Esophagus muscularis mucosa (tissue), 4 donors: ENCODE data around the gene DEFB131B. TPM values are rescaled to one million over a fixed set of nuclear protein-coding genes. Genes with fewer than 3 reads are reported as not detected.

Experiments used
- DNase-seq: peaks from one replicate; pipeline ENCODE4 v3.0.0-alpha.2; 2017; ENCODE audit errors: extremely low spot score
- H3K27ac ChIP-seq, 4 donors: fragments of 200-600 bp; sonication (generic); replicated peaks in 1 of 4; 1 replicate in 3 of 4; 2 replicates in 1 of 4; pipeline ENCODE4 v1.5.1; 2016 to 2019; ENCODE audit warnings: mild to moderate bottlenecking in 1 of 4
- H3K27me3 ChIP-seq, 4 donors: fragments of 200-600 bp; sonication (generic); one replicate each; pipeline versions ENCODE4 v1.5.1 to v1.6.0; 2016 to 2019
- H3K36me3 ChIP-seq, 4 donors: fragments of 200-600 bp; sonication (generic); one replicate each; pipeline ENCODE4 v1.5.1; 2016 to 2019
- H3K4me1 ChIP-seq, 4 donors: fragments of 200-600 bp; sonication (generic); one replicate each; pipeline ENCODE4 v1.5.1; 2016 to 2019
- H3K4me3 ChIP-seq, 4 donors: fragments of 200-600 bp; sonication (generic); 1 replicate in 2 of 4; 2 replicates in 2 of 4; pipeline ENCODE4 v1.5.1; 2016 to 2019; ENCODE audit warnings: mild to moderate bottlenecking in 4 of 4, moderate library complexity in 1 of 4
- H3K9me3 ChIP-seq, 4 donors: fragments of 200-600 bp; sonication (generic); 1 replicate in 3 of 4; 2 replicates in 1 of 4; pipeline ENCODE4 v1.5.1; 2016 to 2019
- EP300 ChIP-seq: sonication (generic); formaldehyde crosslinking; IDR thresholded peaks from one replicate; pipeline ENCODE4 v1.6.1; 2017; ENCODE audit warnings: antibody characterized with exemption
- POLR2A ChIP-seq: fragments of 450-650 bp; IDR thresholded peaks from one replicate; pipeline ENCODE4 v1.6.1; 2017; ENCODE audit warnings: antibody characterized with exemption, moderate library complexity, mild to moderate bottlenecking, low read depth
- POLR2AphosphoS5 ChIP-seq, 2 donors: sonication (generic); formaldehyde crosslinking; IDR thresholded peaks; one replicate each; pipeline ENCODE4 v1.6.1; 2017; ENCODE audit warnings: antibody characterized with exemption in 2 of 2
- WGBS: methylation state at CpG from one replicate; pipeline ENCODE4 v1.1.5; 2018; 5-methylcytosine and 5-hydroxymethylcytosine counted together
- intact Hi-C: fragments of 100-400 bp; cut with DNase I; formaldehyde crosslinking; loops from one replicate; pipeline ENCODE4 v1.15.1; 2023
- total RNA-seq, 4 donors: library from RNA; depleted of rRNA; stranded (reverse); fragments of >200 nt; gene quantifications; one replicate each; pipeline versions ENCODE4 v1.1.0 to v1.2.1, GENCODE V29; 2016
- TF ChIP-seq, protein P1 (sequence below), 3 experiments: fragments of 200-600 bp in 2 of 3; fragments of 450-650 bp in 1 of 3; sonication (generic) in 2 of 3; IDR thresholded peaks; one replicate each; pipeline ENCODE4 v1.5.1; 2017 to 2019; ENCODE audit warnings: antibody characterized with exemption in 3 of 3, mild to moderate bottlenecking in 2 of 3, moderate library complexity in 1 of 3

Gene DEFB131B
- total RNA-seq, 4 donors from 2014 or later: not detected

DNA sequence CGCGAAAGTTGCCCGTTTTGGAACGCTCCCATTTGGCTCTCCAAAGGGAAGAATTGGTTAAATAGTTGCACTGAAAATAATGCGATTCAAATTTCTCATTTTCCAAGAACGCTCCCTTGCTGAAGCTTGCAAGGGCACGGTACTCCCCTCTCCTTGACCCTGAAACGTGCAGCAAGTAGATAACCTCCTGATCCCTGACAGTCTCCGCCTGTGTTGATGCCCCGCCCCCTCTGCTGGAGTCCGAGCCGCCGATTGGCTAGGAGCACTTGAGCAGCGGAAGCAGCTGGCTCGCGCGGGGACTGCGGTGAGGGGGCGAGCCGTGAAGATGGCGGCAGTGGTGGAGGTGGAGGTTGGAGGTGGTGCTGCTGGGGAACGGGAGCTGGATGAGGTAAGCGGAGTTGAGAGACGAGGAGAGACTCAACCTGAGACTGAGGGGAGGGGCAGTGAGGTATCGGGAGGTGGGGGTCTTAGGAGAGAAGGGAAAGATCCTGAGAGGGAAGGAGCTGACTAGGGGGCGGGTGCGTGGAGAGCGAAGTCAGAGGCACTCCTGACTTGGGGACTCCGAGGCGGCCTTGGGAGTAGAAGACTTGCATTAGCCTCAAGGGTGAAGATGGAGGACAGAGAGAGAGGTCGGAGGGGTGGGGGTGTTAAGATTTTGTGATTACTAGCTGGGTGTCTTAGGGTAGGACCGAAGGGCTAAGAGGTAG is 50.6 kb downstream of the DEFB131B start, which contains the start of gene RNF121:
Gene RNF121, plus strand, starts transcription at position 310 of the 707 bp plus-strand sequence. Its CDS starts 16 bp downstream, at position 326.
- H3K4me3 ChIP-seq: peak within 1 kb of the TSS; percentile 76 to 91 (median 85)
- H3K36me3 ChIP-seq: peaks cover 0 to 9% (median 4%) of the 10 kb centered on the region in 4 donors
- under 1% methylated on average over 31 of the region's 32 CpGs for whole genome bisulfite sequencing
- peak within 1 kb of the TSS; percentile 80 to 88 (median 87) for H3K27ac ChIP-seq
- peak; percentile 99 for DNase-seq
- TF ChIP-seq EP300 (no peak), POLR2AphosphoS5 (IDR thresholded peaks at IDR 0.05) (peak; percentile 66 to 81)
- H3K9me3 ChIP-seq: no peaks in the 10 kb centered on the region
- intact Hi-C loops: no loop called here
- H3K27me3 ChIP-seq: no peaks in the 10 kb centered on the region
- H3K4me1 ChIP-seq: peaks cover 32 to 62% (median 47%) of the 10 kb centered on the region in 4 donors

DNA sequence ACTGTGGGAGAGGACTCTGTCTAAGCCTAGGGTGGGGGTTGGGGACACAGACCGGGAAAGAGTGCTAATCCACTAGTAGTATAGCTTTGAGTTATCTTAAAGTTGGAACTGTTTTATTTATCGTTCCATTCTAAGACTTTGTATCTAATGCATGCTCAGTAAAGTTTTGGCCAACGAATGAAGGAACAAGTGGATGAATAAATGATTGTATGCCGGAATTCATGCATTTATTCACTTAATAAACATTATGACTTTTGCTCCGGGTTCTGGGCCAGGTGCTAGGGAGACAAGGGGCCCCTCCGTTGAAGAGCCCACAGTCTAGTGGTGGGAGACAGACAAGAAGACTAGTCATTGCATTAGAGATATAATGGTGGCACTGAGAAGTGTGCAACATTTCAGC is 51.2 kb downstream of the DEFB131B start:
- DNase-seq: no peak
- Histone ChIP-seq H3K4me3 (peak overlapping the region; percentile 76 to 91 (median 85)), H3K27ac (peak overlapping the region in 3 of 4 donors; percentile 80 to 88 (median 87)), H3K9me3 (no peaks in the 10 kb centered on the region), H3K27me3 (no peaks in the 10 kb centered on the region), H3K36me3 (peaks cover 0 to 9% (median 4%) of the 10 kb centered on the region in 4 donors), H3K4me1 (peaks cover 37 to 68% (median 53%) of the 10 kb centered on the region in 4 donors)
- WGBS: 6% methylated on average over 6 of the region's 6 CpGs
- intact Hi-C loops: no loop called here
- TF ChIP-seq, protein P1, sequence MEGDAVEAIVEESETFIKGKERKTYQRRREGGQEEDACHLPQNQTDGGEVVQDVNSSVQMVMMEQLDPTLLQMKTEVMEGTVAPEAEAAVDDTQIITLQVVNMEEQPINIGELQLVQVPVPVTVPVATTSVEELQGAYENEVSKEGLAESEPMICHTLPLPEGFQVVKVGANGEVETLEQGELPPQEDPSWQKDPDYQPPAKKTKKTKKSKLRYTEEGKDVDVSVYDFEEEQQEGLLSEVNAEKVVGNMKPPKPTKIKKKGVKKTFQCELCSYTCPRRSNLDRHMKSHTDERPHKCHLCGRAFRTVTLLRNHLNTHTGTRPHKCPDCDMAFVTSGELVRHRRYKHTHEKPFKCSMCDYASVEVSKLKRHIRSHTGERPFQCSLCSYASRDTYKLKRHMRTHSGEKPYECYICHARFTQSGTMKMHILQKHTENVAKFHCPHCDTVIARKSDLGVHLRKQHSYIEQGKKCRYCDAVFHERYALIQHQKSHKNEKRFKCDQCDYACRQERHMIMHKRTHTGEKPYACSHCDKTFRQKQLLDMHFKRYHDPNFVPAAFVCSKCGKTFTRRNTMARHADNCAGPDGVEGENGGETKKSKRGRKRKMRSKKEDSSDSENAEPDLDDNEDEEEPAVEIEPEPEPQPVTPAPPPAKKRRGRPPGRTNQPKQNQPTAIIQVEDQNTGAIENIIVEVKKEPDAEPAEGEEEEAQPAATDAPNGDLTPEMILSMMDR (IDR thresholded peaks at IDR 0.05): no peak
- TF ChIP-seq POLR2A (no peak), EP300 (no peak), POLR2AphosphoS5 (IDR thresholded peaks at IDR 0.05) (no peak)

DNA sequence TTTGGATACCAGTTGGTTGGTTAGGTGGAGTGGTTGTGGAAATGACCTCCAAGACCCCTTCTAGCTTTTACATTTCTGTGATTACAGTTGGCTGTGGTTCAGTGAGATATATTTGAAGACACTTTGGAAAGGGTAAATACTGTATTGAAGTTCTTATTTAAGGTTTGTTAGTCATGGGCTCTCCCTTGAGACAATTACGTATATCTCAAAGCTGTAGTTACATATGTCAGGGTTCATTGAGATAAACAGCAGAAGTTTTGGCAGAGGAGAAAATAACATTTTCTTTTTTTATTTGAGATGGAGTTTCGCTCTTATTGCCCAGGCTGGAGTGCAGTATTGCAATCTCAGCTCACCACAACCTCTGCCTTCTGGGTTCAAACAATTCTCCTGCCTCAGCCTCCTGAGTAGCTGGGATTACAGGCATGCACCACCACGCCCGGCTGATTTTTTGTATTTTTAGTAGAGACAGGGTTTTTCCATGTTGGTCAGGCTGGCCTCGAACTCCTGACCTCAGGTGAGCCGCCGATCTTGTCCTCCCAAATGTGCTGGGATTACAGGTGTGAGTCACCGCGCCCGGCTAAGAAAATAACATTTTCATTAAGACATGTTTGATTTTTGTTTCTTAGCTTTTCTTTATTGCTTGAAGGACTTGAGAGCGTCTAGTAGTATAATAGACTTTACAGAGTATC is 52.4 kb downstream of the DEFB131B start:
- Histone ChIP-seq H3K36me3 (peaks cover 0 to under 1% (median 0%) of the 10 kb centered on the region in 4 donors), H3K27me3 (no peaks in the 10 kb centered on the region), H3K9me3 (no peaks in the 10 kb centered on the region), H3K27ac (no peak overlapping the region), H3K4me1 (peaks cover 37 to 73% (median 53%) of the 10 kb centered on the region in 4 donors), H3K4me3 (no peak overlapping the region)
- intact Hi-C loops: no loop called here
- WGBS: 73% methylated on average over 11 of the region's 11 CpGs
- TF ChIP-seq, protein P1 (IDR thresholded peaks at IDR 0.05): no peak
- TF ChIP-seq EP300 (no peak), POLR2A (no peak), POLR2AphosphoS5 (IDR thresholded peaks at IDR 0.05) (no peak)
- DNase-seq: no peak

DNA sequence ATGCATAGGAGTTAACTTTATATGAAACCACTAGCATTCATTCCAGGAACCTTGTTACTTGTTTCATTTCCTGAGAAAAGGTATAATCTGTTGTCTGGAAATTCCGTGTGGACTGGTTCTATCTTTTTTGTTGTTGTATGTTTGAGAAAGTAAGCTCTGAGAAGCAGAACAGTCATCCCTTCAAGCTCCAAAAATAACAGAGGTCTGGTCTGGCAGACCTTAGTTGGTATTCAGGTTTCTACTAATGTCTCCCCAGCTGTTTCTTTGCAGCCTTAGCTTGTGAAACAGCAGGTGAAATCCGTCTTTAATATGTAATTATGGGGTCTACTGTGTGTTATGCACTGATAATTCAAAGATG is 53.0 kb downstream of the DEFB131B start:
- Histone ChIP-seq H3K36me3 (no peaks in the 10 kb centered on the region), H3K9me3 (no peaks in the 10 kb centered on the region), H3K27ac (no peak overlapping the region), H3K27me3 (no peaks in the 10 kb centered on the region), H3K4me1 (peaks cover 37 to 73% (median 53%) of the 10 kb centered on the region in 4 donors), H3K4me3 (no peak overlapping the region)
- TF ChIP-seq, protein P1 (IDR thresholded peaks at IDR 0.05): no peak
- 45% methylated on average over 2 of the region's 2 CpGs for WGBS
- intact Hi-C loops: no loop called here
- no peak for DNase-seq

DNA sequence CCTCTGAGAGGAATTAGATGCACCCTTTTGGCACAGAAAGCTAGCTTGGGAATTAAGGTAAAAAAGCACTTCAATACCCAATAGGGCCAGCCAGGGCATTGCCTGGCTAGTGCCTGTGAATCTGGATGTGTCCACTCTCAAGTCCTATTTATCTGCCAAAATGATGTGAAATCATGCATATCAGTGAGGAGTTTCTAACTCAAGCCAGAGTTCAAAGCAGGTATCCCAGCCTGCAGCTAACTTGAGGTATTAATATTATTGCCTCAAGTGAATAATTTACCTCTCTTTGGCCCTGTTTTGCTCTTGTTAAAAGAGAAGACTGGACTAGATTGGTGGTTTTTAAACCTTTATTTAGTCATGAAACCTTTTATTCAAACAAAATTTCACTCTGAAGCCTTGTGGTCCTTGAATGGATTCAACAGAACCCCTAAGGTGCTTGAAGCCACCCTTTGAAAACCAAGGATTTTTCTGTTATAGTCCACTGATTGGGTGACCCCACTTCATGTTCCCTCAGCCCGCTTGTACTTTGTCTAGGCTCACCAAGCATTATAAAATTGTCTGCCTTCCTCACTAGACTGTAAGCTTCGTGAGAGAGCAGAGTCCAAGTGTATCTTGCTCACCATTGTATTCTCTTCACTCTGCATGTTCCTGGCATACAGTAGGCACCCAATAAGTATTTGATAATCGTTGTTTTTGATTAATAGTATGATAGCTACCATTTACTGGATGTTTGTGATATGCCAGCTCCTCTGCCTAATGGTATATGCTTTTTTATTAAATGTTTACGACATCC is 55.1 kb downstream of the DEFB131B start:
- H3K27me3 ChIP-seq: no peaks in the 10 kb centered on the region
- intact Hi-C loops: no loop called here
- no peaks in the 10 kb centered on the region for H3K9me3 ChIP-seq
- no peak overlapping the region for H3K4me3 ChIP-seq
- WGBS: 95% methylated on average over 4 of the region's 4 CpGs
- no peaks in the 10 kb centered on the region for H3K36me3 ChIP-seq
- no peak for DNase-seq
- H3K27ac ChIP-seq: peak overlapping the region in 1 of 4 donors; percentile 7
- H3K4me1 ChIP-seq: peaks cover 34 to 75% (median 57%) of the 10 kb centered on the region in 4 donors
- TF ChIP-seq POLR2A: no peak
- TF ChIP-seq, protein P1 (IDR thresholded peaks at IDR 0.05): no peak
- TF ChIP-seq POLR2AphosphoS5 (IDR thresholded peaks at IDR 0.05): no peak
- TF ChIP-seq EP300: no peak
